ENCODE results near the gene ONECUT1.

ONECUT1 gene

DNA sequence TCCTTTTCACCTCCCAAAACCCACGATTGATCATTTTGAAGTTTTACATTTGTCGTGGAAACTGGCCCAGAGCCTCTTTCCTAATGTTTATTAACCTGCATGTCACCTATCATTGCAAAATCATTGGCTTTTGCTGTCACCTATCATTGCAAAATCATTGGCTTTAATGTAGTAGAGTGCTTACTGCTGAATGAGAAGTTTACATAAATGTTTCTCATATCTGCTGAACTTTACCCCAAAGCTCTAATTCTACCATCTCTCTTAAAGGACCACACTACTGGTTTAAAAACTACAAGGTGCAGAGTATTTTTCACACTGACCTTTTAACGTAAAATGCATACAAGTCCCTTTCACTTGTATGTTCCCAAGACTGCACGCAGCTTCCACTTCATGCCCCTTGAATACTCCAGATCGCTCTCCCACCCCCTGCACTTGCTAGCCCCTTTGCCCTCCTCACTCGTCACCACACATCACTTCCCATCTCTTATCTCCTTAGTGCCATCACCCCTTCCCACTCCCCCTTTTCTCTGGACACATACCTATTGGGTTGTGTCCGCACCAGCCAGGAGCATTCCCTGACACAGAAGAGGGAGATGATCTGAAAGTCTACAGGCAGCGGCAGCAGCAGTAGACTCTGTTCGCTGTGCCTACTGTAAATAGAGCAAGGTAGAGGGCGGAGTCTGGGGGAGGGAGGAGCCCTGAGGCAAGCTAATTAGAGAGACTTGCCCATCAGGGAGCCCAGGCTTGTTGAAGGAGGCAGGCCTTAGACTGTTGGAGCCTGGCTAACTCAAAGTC is 80.8 kb downstream of the ONECUT1 start:
- H3K4me1 ChIP-seq (ENCODE audit: insufficient read depth, low read length): peaks cover 9% of the 10 kb centered on the region
- no peaks in the 10 kb centered on the region for H3K9me3 ChIP-seq (ENCODE audit: low read length)
- no peaks in the 10 kb centered on the region for H3K36me3 ChIP-seq (ENCODE audit: insufficient read depth, low read length)
- H3K27me3 ChIP-seq (ENCODE audit: insufficient read depth, low read length): no peaks in the 10 kb centered on the region
- no peak overlapping the region for H2AFZ ChIP-seq (ENCODE audit: low read depth, low read length)
- H3K4me3 ChIP-seq (ENCODE audit: low read length): no peak overlapping the region
